ENCODE measurements around the gene MPZL1.
A peak's percentile ranks its signal among the peaks of the same experiment; 100 is the strongest.

MPZL1 gene

DNA sequence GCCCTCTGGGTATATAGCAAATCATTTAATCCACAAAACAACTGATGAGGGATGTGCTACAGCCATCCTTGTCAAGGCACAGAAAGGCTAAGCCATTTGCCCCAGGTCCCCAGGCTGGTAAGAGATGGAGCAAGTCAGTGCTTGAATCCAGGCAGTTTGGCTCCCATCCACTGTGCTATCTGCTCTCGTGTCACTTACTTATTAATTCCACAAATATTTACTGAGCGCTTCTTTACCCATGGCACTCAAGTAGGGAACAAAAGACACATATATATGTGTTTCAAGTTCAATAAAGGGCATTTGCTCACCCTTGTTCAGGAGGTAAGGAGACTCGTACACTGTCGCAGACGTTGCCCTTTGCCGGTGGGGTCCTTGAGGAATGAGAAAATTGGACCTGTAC is 38.6 kb upstream of the MPZL1 start:
- no peak overlapping the region for H3K4me3 ChIP-seq (ENCODE audit: low read depth, low read length)
- DNase-seq (ENCODE audit: low read depth, low spot score) = no peak
- in situ Hi-C loops (cut with HindIII; ENCODE audit: low sequenced_read_pairs) = no loop called here
- TF ChIP-seq CTCF (IDR thresholded peaks at IDR 0.05; ENCODE audit: low read depth, low read length) = no peak

DNA sequence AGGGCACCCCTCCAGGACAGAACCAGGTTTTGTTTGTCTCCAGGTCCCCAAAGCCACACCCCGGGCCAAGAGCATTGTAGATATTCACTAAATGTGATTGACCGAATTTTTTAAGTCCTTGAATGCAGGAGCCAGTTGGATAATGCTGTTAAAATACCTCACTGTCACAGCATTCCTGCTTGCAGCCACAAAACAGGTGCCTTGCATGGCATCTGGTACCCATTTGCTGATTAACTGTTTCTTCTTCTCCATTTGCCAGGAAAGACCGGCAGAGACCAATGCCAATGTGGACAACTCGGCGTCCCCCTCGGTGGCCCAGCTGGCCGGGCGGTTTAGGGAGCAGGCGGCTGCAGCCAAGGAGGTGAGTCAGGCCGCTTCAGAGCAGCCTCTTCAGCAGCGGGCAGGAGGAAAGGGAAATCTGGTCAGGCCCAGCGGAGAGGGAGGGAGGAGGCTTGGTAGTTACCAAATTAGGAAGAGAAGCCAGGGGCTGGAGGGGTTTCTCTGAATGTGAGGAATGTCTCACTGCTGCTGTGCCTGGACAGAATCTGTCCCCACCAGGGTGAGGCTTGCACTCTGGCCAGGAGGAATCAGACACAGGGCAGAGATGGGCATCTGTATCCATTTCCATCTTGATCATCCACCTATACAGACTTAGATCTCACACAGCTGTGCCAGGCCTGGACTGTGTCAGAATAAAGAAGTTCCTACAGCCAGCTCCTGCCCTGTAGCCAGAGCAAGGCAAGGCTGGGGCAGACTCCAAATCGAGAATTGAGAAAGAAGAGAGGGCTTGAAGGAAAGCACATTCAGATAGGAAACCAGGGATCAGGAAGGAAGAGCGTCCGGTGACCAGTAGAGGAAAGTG is 37.9 kb upstream of the MPZL1 start:
- no peak for TF ChIP-seq CTCF (IDR thresholded peaks at IDR 0.05; ENCODE audit: low read depth, low read length)
- in situ Hi-C loops (cut with HindIII; ENCODE audit: low sequenced_read_pairs) = no loop called here

DNA sequence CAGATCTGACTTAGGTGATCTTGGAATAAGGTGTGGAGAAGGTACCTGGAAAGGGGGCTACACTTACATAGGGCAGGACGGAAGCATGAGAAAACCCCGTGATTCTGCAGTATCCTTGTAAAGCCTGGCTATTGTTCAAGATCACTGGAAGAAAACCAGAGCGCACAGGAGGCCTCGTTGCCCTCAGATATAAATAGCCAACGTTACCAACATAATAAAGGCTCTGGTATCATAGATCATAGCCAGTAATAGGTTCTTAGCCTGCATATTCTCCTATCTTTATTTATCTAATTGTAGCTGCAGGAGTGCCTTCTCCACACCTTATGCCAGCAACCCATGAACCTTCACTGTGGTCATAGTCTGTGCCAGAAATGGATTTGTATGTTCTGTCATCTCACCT is 35.9 kb upstream of the MPZL1 start:
- TF ChIP-seq CTCF (IDR thresholded peaks at IDR 0.05; ENCODE audit: low read depth, low read length) = no peak
- DNase-seq (ENCODE audit: low read depth, low spot score) = no peak
- in situ Hi-C loops (cut with HindIII; ENCODE audit: low sequenced_read_pairs) = no loop called here
- H3K4me3 ChIP-seq (ENCODE audit: low read depth, low read length) = no peak overlapping the region

More for the DNA sequence above, 37.9 kb upstream of the MPZL1 start:
- DNase-seq (ENCODE audit: low read depth, low spot score) = peak; percentile 17
- H3K4me3 ChIP-seq (ENCODE audit: low read depth, low read length) = no peak overlapping the region

DNA sequence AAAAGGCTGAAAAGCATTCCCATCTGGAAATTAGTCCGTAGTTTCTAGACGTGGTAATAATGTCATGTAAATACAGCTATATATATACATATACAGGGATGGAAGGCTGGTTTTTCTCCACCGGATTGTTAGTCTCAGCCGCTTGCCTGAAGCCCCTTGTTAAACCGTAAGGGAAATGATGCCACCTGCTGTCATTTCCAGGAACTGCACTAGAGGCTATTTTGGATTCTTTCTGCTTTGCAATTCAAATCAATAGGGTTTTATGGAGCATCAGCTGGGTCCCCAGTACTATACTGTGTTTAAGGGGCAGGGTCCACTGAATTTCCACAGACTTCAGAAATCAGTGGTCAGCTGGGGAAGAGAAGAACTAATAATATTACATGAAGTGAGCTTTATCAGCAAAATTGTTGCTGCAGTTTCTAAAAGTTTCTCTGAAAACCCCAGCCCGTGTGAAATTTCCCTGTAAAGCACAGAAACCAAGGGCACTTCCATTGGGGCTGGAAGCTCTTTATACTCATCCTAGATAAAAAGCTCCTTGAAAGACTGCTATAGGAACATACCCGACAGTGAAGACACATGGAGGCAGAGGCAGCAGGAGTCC is 33.8 kb upstream of the MPZL1 start:
- no peak overlapping the region for H3K4me3 ChIP-seq (ENCODE audit: low read depth, low read length)
- in situ Hi-C loops (cut with HindIII; ENCODE audit: low sequenced_read_pairs) = no loop called here
- peak; percentile 83 for DNase-seq (ENCODE audit: low read depth, low spot score)
- TF ChIP-seq CTCF (IDR thresholded peaks at IDR 0.05; ENCODE audit: low read depth, low read length) = peak; percentile 89

DNA sequence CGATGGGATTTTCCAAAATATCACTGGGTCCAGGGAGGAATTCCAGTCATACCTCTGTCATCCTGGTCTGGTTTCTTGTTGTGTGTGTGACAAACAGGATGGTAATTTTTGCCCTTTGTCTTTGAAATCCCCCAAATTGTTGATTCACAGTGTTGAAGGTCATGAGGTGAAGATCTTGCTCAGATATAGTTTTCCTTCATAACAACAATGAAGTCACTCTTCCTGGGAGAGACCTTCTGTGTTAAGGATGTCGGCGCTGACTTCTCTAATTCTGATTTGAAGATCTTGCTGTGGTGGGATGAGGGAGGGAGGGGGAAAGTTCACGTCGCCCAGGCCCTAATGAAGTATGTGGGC is 32.2 kb upstream of the MPZL1 start:
- no peak for TF ChIP-seq CTCF (IDR thresholded peaks at IDR 0.05; ENCODE audit: low read depth, low read length)
- in situ Hi-C loops (cut with HindIII; ENCODE audit: low sequenced_read_pairs) = no loop called here
- H3K4me3 ChIP-seq (ENCODE audit: low read depth, low read length) = no peak overlapping the region
- DNase-seq (ENCODE audit: low read depth, low spot score) = no peak

GRCh38 chr1:167690053-167690452 is 31.7 kb upstream of the MPZL1 start:
- no peak for TF ChIP-seq CTCF (IDR thresholded peaks at IDR 0.05; ENCODE audit: low read depth, low read length)
- in situ Hi-C loops (cut with HindIII; ENCODE audit: low sequenced_read_pairs) = no loop called here
- H3K4me3 ChIP-seq (ENCODE audit: low read depth, low read length) = no peak overlapping the region
- no peak for DNase-seq (ENCODE audit: low read depth, low spot score)

Data from astrocyte of the spinal cord (primary cell).